DMS79 treated with DMSO at 0.1 percent for 48 hours (cell line): ENCODE data around the gene PTPRE.

Experiments used
- DNase-seq: peaks from one replicate; lab custom pipeline; 2025; lab: John Stamatoyannopoulos, UW

Gene PTPRE

DNA sequence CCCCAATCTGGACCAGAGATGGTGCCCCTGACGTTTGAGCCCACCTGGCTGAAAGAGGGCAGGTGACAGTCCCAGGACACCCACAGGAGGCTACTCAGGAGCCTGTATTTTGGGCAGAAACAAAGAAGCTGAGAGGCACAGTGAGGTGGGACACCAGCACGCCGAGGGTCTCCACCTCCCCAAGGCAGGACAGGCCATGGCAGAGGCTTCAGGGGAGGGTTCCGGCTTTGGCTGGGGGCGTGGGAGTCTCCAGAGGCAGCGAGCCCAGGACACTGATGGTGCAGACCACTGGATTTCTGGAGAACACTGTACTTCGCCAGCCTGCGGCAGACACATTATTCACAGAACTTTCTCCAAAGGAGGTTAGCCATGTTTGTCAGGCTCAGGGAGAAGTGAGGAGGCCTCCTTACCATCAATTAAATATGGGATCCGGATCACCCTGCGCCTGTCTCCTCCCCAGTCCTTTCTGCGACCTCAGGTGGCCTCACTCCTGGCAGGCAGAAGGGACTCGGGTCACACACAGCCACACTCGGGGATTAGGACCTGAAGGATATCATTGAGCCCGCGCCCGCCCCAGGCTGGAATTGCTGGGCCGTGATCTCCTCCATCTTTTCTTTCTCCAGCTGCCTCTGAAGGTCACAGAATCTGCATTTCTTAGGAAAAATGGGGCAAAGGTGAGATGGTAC lies 121.1 kb downstream of the PTPRE start:
- DNase-seq, result no peak

DNA sequence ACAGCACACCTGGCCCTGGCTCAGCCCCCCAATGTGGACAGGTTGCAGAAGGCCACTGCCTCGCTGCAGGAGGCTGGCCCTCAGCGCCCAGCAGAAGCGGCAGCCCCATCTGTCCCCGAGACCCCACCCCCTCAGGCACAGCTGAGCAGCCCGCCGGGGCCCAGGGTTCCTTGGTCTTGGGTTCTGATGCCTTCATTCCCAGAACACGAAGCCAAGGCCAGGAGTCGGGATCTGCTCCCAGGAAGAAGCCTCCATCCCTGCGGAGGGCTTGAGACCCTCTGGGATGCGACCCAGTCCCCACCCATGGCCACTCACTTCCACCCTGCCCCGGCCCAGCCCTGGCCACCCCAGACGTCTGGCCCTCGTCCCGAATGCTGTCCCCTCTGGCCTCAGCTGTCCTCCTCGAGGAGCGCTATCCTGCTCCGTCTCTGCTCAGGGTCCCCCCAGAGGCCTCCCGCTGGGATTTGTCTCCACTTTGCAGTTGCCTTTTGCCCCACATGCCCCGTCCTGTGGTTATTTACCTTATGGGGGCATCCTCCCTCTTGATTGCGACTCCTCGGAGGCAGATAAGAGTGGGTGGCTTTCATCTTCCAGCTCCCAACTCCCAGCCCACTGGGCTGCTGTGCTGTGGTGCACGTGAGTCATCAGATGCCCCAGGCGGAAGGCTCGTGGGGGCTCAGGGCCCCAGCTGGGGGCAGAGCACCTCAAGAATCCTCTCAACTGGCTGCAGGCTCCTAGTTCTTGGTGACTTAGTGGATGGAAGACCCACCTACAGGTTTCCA lies 121.8 kb downstream of the PTPRE start:
- no peak for DNase-seq

DNA sequence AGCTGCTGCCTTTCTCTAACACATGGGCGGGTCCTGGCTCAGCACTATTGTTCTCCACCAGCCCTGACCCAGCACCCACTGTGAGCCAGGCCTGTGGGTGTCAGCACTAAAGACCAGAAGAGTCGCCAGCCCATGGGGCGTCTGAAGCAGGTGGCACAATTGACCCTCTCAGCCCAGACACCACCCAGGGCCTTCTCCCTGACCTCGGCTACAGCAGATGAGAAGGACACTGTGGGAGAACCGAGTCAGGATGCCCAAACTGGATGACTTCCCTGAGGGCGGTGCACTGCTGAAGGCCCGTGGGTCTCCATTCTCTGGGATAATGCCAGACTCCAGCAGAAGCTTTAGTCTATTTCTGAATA lies 122.4 kb downstream of the PTPRE start:
- DNase-seq, result no peak

DNA sequence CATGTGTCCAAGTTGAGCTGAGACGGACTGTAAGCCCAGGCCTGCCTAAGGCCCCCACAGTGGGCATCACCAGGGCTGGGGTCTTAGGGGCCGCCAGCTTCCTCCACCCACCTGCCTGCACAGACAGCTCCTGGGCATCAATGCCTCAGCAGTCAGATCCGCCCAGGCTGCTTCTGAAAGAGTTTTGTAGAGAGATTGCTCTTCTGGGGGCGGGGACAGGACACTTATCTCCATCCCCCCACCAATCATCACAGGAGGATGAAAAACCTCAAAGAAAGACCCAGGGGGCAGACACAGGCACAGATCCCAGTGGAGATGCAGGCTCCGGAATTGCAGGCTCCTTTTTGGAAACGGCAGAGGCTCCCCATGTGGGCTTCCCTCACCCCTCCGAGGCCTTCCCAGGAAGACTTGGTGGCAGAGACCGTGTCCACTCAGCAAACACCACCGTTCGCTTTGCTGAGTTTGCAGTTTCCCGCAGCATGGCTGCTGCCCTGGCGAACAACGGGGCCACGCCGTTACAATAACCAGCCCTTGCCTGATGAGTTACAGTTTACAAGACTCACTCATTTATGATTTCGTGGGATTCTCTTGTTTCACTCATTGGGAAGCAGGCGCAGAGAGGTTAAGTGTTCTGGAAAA lies 122.9 kb downstream of the PTPRE start:
- no peak for DNase-seq

DNA sequence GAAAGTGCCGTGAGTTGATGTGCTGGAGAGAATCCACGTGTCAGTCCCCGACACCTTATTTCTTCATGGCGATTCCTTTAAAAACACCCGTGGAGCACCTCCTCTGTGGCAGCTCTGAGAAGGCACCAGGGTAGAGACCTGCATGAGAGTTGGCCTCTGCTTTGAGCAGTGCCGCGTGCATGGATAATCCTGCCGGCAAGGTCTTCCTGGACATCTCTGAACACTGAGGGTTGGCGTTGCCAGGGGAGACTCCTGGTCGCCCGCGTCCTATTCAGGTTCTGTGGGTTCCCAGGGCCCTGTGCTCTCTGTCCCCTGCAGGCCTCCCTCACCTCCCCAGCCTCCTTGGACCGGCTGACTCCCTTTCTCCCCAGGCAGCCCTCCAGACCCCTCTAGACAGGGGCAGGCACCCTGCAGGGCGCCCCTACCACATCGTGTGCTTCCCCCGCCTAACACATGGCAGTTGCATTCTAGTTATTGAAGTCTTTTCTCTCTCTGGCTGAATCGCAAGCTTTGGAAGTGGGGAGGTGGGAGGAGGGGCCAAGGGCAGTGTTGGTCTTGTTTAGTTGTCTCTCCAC lies 123.7 kb downstream of the PTPRE start:
- DNase-seq, result no peak

DNA sequence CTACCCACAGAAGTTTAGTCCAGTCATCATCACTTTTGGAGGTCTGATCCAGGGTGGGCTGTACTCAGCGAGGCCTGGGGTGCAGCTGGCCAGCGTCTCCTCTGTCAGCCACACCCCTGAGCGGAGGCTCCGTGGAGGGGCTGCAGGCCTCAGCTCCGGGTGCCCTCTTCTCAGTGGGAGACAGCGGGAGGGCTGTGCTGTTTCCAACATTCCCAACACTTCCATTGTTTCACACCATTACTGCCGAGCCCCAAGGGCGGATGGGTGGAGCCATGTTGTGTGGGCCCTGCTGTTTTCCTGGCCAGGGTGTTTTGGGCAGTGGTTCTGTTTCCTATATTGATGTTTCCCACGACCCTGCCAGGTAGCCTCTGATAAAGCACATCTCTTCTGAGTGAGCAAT lies 124.3 kb downstream of the PTPRE start:
- no peak for DNase-seq

GRCh38 chr10:128032466-128032865 lies 125.6 kb downstream of the PTPRE start:
- DNase-seq, result no peak

DNA sequence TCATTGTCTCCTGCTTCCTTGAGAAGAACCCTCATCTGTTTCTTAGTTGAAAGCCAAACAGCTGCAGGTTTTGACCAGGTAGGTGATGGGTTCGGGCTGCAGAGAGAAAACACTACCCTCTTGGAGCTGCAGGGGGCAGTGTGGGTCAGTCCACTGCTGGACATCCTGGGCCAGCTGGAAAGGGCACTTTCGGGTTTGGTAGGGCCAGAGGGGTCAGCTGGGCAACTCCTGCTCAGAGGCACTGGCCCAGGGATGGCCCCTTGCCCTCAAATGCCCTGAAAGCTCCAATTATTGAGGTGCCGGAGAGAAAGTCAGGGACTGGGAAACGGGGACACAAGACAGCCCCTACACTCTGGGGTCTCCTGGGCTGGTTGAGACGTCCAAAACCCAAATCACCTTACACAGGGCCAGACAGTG lies 128.7 kb downstream of the PTPRE start:
- DNase-seq, result no peak

DNA sequence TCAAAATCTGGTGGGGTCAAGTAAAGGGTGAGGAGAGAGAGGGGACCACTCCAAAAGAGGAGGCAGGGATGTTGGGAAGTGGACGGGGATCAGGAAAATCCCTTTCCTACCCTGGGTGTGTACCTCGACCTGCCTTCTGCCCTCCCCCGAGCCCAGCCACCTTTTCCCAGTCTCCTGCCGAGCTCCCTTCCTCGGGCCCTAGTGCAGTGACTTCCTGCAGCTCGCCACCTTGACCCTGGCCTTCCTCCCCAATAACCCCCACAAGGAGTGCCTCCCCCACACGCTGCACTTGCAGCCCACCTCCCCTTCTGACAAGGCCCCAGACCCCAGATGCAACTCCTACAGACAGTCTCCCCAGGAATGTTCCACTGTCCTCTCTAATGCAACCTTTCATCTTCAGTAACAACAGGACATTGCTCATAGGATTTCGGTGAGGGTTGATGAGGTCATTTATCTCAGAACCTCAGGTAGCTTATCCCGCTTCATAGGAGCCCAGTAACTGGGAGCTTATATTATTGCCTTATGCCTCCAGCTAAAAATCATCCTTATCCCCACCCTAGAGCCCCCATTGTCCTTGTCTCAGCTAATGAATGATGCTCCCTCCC lies 129.2 kb downstream of the PTPRE start:
- no peak for DNase-seq

GRCh38 chr10:128036746-128037543 lies 130.0 kb downstream of the PTPRE start:
- no peak for DNase-seq

DNA sequence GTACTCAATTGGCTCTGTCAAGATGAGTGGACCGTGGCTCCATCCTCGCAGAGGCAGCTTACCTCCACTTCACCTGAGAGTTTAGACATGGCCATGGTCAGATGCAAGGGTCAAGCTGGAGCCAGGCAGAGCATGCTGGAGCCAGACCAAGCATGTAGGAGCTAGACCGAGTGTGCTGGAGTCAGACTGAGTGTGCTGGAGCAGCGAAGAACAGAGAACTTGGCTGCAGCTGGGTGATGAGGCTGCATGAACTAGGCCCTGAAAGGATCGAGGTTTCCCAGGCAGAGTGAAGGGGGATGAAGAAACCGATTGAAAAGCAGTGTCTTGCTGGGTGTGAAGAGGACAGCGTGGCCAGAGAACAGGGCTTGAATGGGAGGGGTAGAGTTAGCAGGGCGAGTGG lies 133.2 kb downstream of the PTPRE start:
- no peak for DNase-seq

DNA sequence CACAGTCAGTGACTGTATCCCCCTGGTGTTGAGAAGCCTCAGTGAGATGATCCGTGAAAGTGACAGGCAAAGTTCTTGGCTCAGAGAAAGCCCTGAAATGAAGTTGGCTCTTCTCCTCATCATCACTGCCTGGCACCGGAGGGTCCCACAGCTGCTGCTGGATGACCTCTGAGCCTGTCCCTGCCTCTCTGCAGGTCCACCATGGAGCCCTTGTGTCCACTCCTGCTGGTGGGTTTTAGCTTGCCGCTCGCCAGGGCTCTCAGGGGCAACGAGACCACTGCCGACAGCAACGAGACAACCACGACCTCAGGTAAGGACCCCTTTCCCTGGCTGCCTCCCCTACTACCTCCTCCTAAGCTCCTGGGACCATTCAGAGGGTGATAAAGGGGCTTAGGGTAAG lies 133.8 kb downstream of the PTPRE start:
- DNase-seq, result no peak

- no peak for DNase-seq
Measured at GRCh38 chr10:128042131-128042610, 135.3 kb downstream of the PTPRE start.

- DNase-seq, result no peak
Measured at GRCh38 chr10:128043259-128044045, 136.5 kb downstream of the PTPRE start.

DNA sequence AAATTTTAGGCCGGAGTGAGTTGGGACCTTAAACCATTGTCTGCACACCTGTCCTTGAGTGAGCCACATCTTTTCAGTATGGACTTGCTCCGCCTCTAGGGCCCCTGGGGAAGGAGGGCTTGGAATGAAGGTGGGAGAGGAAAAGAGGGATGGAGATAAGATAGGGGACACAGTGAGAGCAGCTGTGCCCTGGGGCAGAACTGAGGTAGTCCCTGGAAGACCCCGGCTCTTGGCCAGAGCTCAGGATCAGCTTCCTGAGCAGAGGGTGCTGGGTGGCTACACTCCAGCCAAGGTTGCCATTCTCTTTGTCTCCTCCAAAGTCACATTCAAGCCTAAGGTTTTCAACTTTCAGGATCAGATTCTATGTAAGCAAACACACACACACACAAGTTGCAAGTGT lies 137.3 kb downstream of the PTPRE start:
- no peak for DNase-seq

DNA sequence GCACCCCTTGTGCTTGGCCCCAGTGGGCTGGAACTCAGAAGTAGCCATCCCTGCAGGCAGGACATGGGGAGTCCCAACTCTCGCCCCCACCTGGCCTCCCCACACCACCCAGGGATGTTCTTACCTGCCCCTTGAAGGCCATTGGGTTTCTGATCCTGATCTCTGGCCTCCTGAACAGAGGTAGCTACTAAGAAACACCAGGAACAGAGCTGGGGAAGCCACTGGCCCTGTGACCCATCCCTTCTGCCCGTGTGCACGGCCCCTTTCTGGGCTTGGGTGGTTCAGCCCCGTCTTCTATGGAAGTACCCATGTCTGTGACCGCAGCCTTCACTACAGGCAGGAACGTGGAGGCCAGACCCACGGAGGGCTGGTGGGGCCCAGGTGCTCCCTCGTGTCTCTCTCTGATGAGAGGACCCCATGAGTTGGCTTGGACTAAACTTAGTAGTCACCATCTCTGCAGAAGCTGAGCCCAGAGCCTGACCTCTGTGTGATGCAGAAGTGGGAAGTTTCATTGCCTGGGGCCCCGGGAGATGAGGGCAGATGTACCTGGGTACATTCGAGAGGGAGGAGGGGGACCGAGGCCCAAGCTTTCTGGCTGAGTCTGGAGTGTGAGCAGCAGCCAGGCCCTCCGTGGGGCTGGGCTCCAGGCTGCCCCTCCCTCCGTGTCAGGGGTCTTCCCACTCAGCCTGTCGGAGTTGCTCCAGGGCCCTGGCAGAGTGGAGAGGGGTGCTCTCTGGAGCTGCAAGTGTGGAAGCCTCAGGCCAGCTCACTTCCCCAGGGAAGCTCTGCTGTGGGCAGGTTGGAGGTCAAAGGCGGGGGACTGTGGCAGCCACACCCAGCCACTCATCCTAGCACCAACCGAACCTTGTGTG lies 138.3 kb downstream of the PTPRE start:
- DNase-seq, result no peak

- DNase-seq, result no peak
Measured at GRCh38 chr10:128045833-128046120, 138.9 kb downstream of the PTPRE start.

GRCh38 chr10:128046156-128046952 lies 139.5 kb downstream of the PTPRE start:
- no peak for DNase-seq

GRCh38 chr10:128046953-128047290 lies 140.0 kb downstream of the PTPRE start:
- no peak for DNase-seq
